ENCODE measurements around the gene PRKCE.

DNA sequence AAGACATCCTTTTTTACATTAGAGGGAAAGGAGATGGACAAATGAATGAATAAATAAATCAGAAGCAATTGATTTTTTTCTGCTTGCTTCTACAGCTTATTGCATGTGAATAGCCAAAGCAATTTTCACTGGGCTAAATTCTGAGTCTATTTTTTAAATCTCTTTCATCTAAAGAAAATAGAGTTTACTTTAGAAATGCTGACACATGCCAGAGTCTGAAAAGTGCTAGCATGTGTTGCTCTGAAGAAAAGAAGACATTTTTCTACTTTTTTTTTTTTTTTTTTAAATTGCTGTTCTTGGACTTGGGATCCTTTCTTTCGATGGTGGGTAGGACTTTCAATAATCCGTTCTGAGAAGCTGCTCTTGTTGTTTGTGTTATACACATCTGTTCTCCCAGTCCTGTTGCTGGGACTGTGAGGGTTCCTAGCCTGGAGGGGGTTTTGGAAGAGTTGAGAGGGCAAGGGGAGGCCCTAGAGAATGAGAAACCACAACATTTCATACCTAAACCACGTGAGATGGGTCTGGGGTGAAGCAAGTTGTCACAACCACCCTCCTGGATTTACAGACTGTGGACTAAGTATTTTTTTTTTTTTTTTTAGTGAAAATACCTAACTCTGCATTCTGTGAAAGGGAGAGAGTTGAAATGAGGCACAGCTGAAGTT, 193.5 kb downstream of the PRKCE start:
- TF ChIP-seq, protein P1, sequence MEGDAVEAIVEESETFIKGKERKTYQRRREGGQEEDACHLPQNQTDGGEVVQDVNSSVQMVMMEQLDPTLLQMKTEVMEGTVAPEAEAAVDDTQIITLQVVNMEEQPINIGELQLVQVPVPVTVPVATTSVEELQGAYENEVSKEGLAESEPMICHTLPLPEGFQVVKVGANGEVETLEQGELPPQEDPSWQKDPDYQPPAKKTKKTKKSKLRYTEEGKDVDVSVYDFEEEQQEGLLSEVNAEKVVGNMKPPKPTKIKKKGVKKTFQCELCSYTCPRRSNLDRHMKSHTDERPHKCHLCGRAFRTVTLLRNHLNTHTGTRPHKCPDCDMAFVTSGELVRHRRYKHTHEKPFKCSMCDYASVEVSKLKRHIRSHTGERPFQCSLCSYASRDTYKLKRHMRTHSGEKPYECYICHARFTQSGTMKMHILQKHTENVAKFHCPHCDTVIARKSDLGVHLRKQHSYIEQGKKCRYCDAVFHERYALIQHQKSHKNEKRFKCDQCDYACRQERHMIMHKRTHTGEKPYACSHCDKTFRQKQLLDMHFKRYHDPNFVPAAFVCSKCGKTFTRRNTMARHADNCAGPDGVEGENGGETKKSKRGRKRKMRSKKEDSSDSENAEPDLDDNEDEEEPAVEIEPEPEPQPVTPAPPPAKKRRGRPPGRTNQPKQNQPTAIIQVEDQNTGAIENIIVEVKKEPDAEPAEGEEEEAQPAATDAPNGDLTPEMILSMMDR (IDR thresholded peaks at IDR 0.05; ENCODE audit: extremely low read depth in 1 of 2, insufficient read depth in 1 of 2, low read depth in 1 of 2, low read length in 2 of 2), result no peak
- no peak for TF ChIP-seq POLR2A (IDR thresholded peaks at IDR 0.05; ENCODE audit: low read depth, low read length)
